Psoas muscle (tissue), 7 donors: ENCODE measurements around the gene OR11H7. TPM values are rescaled to one million over a fixed set of nuclear protein-coding genes. Genes with fewer than 3 reads are reported as not detected.

Experiments used
- polyA plus RNA-seq, 3 donors: library from polyadenylated mRNA; stranded (reverse); fragments of 200-250 nt; gene quantifications; one replicate each; pipeline ENCODE4 v1.2.3, GENCODE V29; 2013
- total RNA-seq, 4 donors: library from RNA; stranded (reverse); fragmentation: NEBNext Ultra II Directional in 2 of 4; extraction: Animal tissue kit (Norgen Biotek cat#: 25700) in 2 of 4; gene quantifications; one replicate each; pipeline versions ENCODE4 v1.2.1 to v1.2.4, GENCODE V29; 2021 to 2023
- donor health status: healthy with polysubstance abuse.
- donor health status: DM: no; HTN: no; CAD: no; lungs with moderate emphysema.
- donor health status: Bipolar disorder and iron deficiency.
- donor health status: healthy.
- donor health status: DM: no; HTN: no; CAD: no.
- donor health status: DM: no; HTN: no; CAD: no.
- donor health status: DM: yes; HTN: yes; CAD: no.

OR11H7 gene
- total and polyA plus RNA-seq, 7 donors: not detected

Other genes starting within 250 kb of the OR11H7 start
- gene OR4Q2, start 226.8 kb upstream of the OR11H7 start, total RNA-seq: not detected
- gene OR4Q2, start 226.8 kb upstream of the OR11H7 start, polyA plus RNA-seq: not detected
- not detected for gene OR4K14, start 209.7 kb upstream of the OR11H7 start, total RNA-seq
- not detected for gene OR4K14, start 209.7 kb upstream of the OR11H7 start, polyA plus RNA-seq
- gene OR4K13, start 192.9 kb upstream of the OR11H7 start, total RNA-seq: not detected
- not detected for gene OR4K13, start 192.9 kb upstream of the OR11H7 start, polyA plus RNA-seq
- gene OR4L1, start 168.9 kb upstream of the OR11H7 start, total RNA-seq: not detected
- gene OR4L1, start 168.9 kb upstream of the OR11H7 start, polyA plus RNA-seq: not detected
- not detected for gene OR4K17, start 118.2 kb upstream of the OR11H7 start, total RNA-seq
- gene OR4K17, start 118.2 kb upstream of the OR11H7 start, polyA plus RNA-seq: not detected
- not detected for gene OR4N5, start 90.2 kb upstream of the OR11H7 start, total RNA-seq
- not detected for gene OR4N5, start 90.2 kb upstream of the OR11H7 start, polyA plus RNA-seq
- not detected for gene OR11G2, start 38.1 kb upstream of the OR11H7 start, total RNA-seq
- not detected for gene OR11G2, start 38.1 kb upstream of the OR11H7 start, polyA plus RNA-seq
- gene OR11H6, start 5.3 kb upstream of the OR11H7 start, total RNA-seq: not detected
- gene OR11H6, start 5.3 kb upstream of the OR11H7 start, polyA plus RNA-seq: not detected
- gene OR11H4, start 10.3 kb downstream of the OR11H7 start, total RNA-seq: not detected
- gene OR11H4, start 10.3 kb downstream of the OR11H7 start, polyA plus RNA-seq: not detected
- 10 to 100 TPM in 1 of 4 donors, 1 to 10 TPM in 3; 4.2 to 10.4 (median 7.5) TPM for gene TTC5, start 77.0 kb downstream of the OR11H7 start, total RNA-seq
- 1 to 10 TPM; 3.2 to 7.6 (median 3.5) TPM for gene TTC5, start 77.0 kb downstream of the OR11H7 start, polyA plus RNA-seq
- gene CCNB1IP1, start 104.3 kb downstream of the OR11H7 start, total RNA-seq: 10 to 100 TPM; 11.9 to 37.0 (median 28.1) TPM
- 10 to 100 TPM; 35.9 to 67.4 (median 46.0) TPM for gene CCNB1IP1, start 104.3 kb downstream of the OR11H7 start, polyA plus RNA-seq
- 10 to 100 TPM; 10.2 to 17.4 (median 14.7) TPM for gene PARP2, start 114.7 kb downstream of the OR11H7 start, total RNA-seq
- 10 to 100 TPM; 14.5 to 30.1 (median 18.2) TPM for gene PARP2, start 114.7 kb downstream of the OR11H7 start, polyA plus RNA-seq
- gene TEP1, start 184.5 kb downstream of the OR11H7 start, total RNA-seq: 10 to 100 TPM; 14.7 to 44.8 (median 21.2) TPM
- gene TEP1, start 184.5 kb downstream of the OR11H7 start, polyA plus RNA-seq: 1 to 10 TPM; 4.2 to 6.8 (median 6.7) TPM
- gene KLHL33, start 207.2 kb downstream of the OR11H7 start, total RNA-seq: 10 to 100 TPM in 2 of 4 donors, 1 to 10 TPM in 2; 2.3 to 19.5 (median 9.8) TPM
- gene KLHL33, start 207.2 kb downstream of the OR11H7 start, polyA plus RNA-seq: 1 to 10 TPM in 2 of 3 donors, under 1 TPM in 1; 0.30 to 2.8 (median 1.3) TPM
- 10 to 100 TPM; 17.2 to 24.4 (median 18.6) TPM for gene OSGEP, start 225.8 kb downstream of the OR11H7 start, total RNA-seq
- gene OSGEP, start 225.8 kb downstream of the OR11H7 start, polyA plus RNA-seq: 10 to 100 TPM; 16.6 to 24.3 (median 18.2) TPM
- 10 to 100 TPM; 61.1 to 98.4 (median 85.8) TPM for gene APEX1, start 226.2 kb downstream of the OR11H7 start, total RNA-seq
- gene APEX1, start 226.2 kb downstream of the OR11H7 start, polyA plus RNA-seq: 100 to 1,000 TPM in 1 of 3 donors, 10 to 100 TPM in 2; 90.0 to 111 (median 99.3) TPM
- 10 to 100 TPM; 15.6 to 29.7 (median 20.7) TPM for gene PIP4P1, start 232.5 kb downstream of the OR11H7 start, total RNA-seq
- gene PIP4P1, start 232.5 kb downstream of the OR11H7 start, polyA plus RNA-seq: 10 to 100 TPM; 23.0 to 56.5 (median 36.8) TPM
- gene PNP, start 240.4 kb downstream of the OR11H7 start, total RNA-seq: 10 to 100 TPM in 2 of 4 donors, 1 to 10 TPM in 2; 3.7 to 13.3 (median 7.3) TPM
- 10 to 100 TPM in 1 of 3 donors, 1 to 10 TPM in 2; 4.1 to 42.5 (median 6.0) TPM for gene PNP, start 240.4 kb downstream of the OR11H7 start, polyA plus RNA-seq